Large intestine (tissue), 3 donors: ENCODE measurements around the gene MAP3K20. TPM values are rescaled to one million over a fixed set of nuclear protein-coding genes. Genes with fewer than 3 reads are reported as not detected.

Experiments used
- DNase-seq, 2 donors: peaks; one replicate each; pipeline versions ENCODE4 v3.0.0 to v3.0.0-alpha.2; 2013
- H3K27ac ChIP-seq: one replicate; pipeline ENCODE4 v1.5.1; 2013; ENCODE audit warnings: low read length
- H3K27me3 ChIP-seq: 2 replicates; pipeline ENCODE4 v1.6.1; 2013; ENCODE audit warnings: low read length; ENCODE audit not compliant: control insufficient read depth, insufficient read depth
- H3K36me3 ChIP-seq: 2 replicates; pipeline ENCODE4 v1.6.1; 2013; ENCODE audit warnings: low read length; ENCODE audit not compliant: control insufficient read depth, insufficient read depth
- H3K4me1 ChIP-seq: one replicate; pipeline ENCODE4 v1.6.1; 2013; ENCODE audit warnings: low read length; ENCODE audit not compliant: control insufficient read depth, insufficient read depth
- H3K4me3 ChIP-seq: one replicate; pipeline ENCODE4 v1.5.1; 2013; ENCODE audit warnings: low read length
- H3K9me3 ChIP-seq: one replicate; pipeline ENCODE4 v1.6.1; 2013; ENCODE audit warnings: mild to moderate bottlenecking, low read depth, low read length, moderate library complexity; ENCODE audit not compliant: control insufficient read depth
- WGBS: methylation state at CpG from one replicate; pipeline ENCODE4 v1.1.5; 2013; ENCODE audit warnings: low lambda C conversion rate; ENCODE audit not compliant: insufficient coverage; 5-methylcytosine and 5-hydroxymethylcytosine counted together
- polyA plus RNA-seq: library from polyadenylated mRNA; unstranded; fragments of 120-200 nt; gene quantifications from one replicate; pipeline ENCODE4 v1.2.1, GENCODE V29; 2013

MAP3K20 gene
- polyA plus RNA-seq, 1 donor = 31.7 TPM

GRCh38 chr2:173062801-173063200 is 12.8 kb upstream of the MAP3K20 start:
- H3K4me1 ChIP-seq = peaks cover 3% of the 10 kb centered on the region
- no peaks in the 10 kb centered on the region for H3K9me3 ChIP-seq
- H3K36me3 ChIP-seq = no peaks in the 10 kb centered on the region
- H3K27me3 ChIP-seq = no peaks in the 10 kb centered on the region
- H3K4me3 ChIP-seq = no peak overlapping the region
- no peak for DNase-seq
- H3K27ac ChIP-seq = no peak overlapping the region
- WGBS = no CpG with 5 or more reads among the region's 4 CpGs

- H3K4me1 ChIP-seq = peaks cover 7% of the 10 kb centered on the region
- H3K27ac ChIP-seq = peak overlapping the region; percentile 15
- 71% methylated on average over 2 of the region's 4 CpGs for WGBS
- H3K27me3 ChIP-seq = no peaks in the 10 kb centered on the region
- DNase-seq = peak; percentile 40 to 71
- no peaks in the 10 kb centered on the region for H3K9me3 ChIP-seq
- no peak overlapping the region for H3K4me3 ChIP-seq
- no peaks in the 10 kb centered on the region for H3K36me3 ChIP-seq
Observed at GRCh38 chr2:173064151-173064805, 11.4 kb upstream of the MAP3K20 start.

- Histone ChIP-seq H3K27me3 (no peaks in the 10 kb centered on the region), H3K4me3 (no peak overlapping the region), H3K4me1 (peaks cover 7% of the 10 kb centered on the region), H3K36me3 (no peaks in the 10 kb centered on the region), H3K27ac (no peak overlapping the region), H3K9me3 (no peaks in the 10 kb centered on the region)
- WGBS = 89% methylated on average over 5 of the region's 6 CpGs
- DNase-seq = no peak
Observed at GRCh38 chr2:173066887-173067676, 8.6 kb upstream of the MAP3K20 start.

- Histone ChIP-seq H3K36me3 (no peaks in the 10 kb centered on the region), H3K4me3 (peak overlapping the region; percentile 40), H3K27me3 (no peaks in the 10 kb centered on the region), H3K4me1 (peaks cover 9% of the 10 kb centered on the region), H3K9me3 (no peaks in the 10 kb centered on the region), H3K27ac (peak overlapping the region; percentile 50)
- no peak for DNase-seq
- 58% methylated on average over 2 of the region's 25 CpGs for WGBS
Observed at GRCh38 chr2:173075056-173075780, 428 bp upstream of the MAP3K20 start.

- 6% methylated on average over 4 of the region's 27 CpGs for WGBS
- Histone ChIP-seq H3K27me3 (no peaks in the 10 kb centered on the region), H3K4me3 (peak overlapping the region; percentile 59), H3K27ac (peak overlapping the region; percentile 84), H3K4me1 (peaks cover 9% of the 10 kb centered on the region), H3K9me3 (no peaks in the 10 kb centered on the region), H3K36me3 (no peaks in the 10 kb centered on the region)
- DNase-seq = peak; percentile 19 to 64
Observed at GRCh38 chr2:173076581-173077345, 1.1 kb downstream of the MAP3K20 start.

GRCh38 chr2:173077506-173078177 is 2.0 kb downstream of the MAP3K20 start:
- Histone ChIP-seq H3K36me3 (no peaks in the 10 kb centered on the region), H3K27me3 (no peaks in the 10 kb centered on the region), H3K4me3 (peak overlapping the region; percentile 59), H3K4me1 (peaks cover 9% of the 10 kb centered on the region), H3K27ac (no peak overlapping the region), H3K9me3 (no peaks in the 10 kb centered on the region)
- WGBS = 26% methylated on average over 5 of the region's 5 CpGs
- DNase-seq = peak in 1 of 2 donors; percentile 38

- Histone ChIP-seq H3K4me3 (no peak overlapping the region), H3K4me1 (peaks cover 9% of the 10 kb centered on the region), H3K9me3 (no peaks in the 10 kb centered on the region), H3K36me3 (no peaks in the 10 kb centered on the region), H3K27ac (no peak overlapping the region), H3K27me3 (no peaks in the 10 kb centered on the region)
- 76% methylated on average over 2 of the region's 3 CpGs for WGBS
- DNase-seq = no peak
Observed at GRCh38 chr2:173079141-173079540, 3.5 kb downstream of the MAP3K20 start.

GRCh38 chr2:173079973-173080860 is 4.6 kb downstream of the MAP3K20 start:
- no peaks in the 10 kb centered on the region for H3K27me3 ChIP-seq
- no CpG with 5 or more reads among the region's 6 CpGs for WGBS
- peaks cover 5% of the 10 kb centered on the region for H3K4me1 ChIP-seq

More at GRCh38 chr2:173079973-173080860, 4.6 kb downstream of the MAP3K20 start:
- no peak overlapping the region for H3K4me3 ChIP-seq
- H3K36me3 ChIP-seq = no peaks in the 10 kb centered on the region
- H3K9me3 ChIP-seq = no peaks in the 10 kb centered on the region
- DNase-seq = no peak
- H3K27ac ChIP-seq = no peak overlapping the region
